HEK293 (cell line): Measurements from ENCODE around the gene ZBED4.

Source experiments
- CTCF ChIP-seq: fragments of 450-650 bp; formaldehyde crosslinking; IDR thresholded peaks from 2 replicates; pipeline ENCODE4 v1.5.1; 2016; ENCODE audit warnings: missing biosample characterization, missing genetic modification characterization
- SP7 ChIP-seq: fragments of 450-650 bp; formaldehyde crosslinking; IDR thresholded peaks from 2 replicates; pipeline ENCODE4 v1.5.1; 2016; ENCODE audit warnings: missing biosample characterization, missing genetic modification characterization
- TCF7L2 ChIP-seq: IDR thresholded peaks from 2 replicates; pipeline ENCODE4 v1.6.1; 2011; ENCODE audit warnings: low read depth, mild to moderate bottlenecking, inconsistent platforms, low read length, moderate library complexity, borderline replicate concordance
- ZBTB10 ChIP-seq: fragments of 450-650 bp; formaldehyde crosslinking; IDR thresholded peaks from 2 replicates; pipeline ENCODE4 v1.5.1; 2016; ENCODE audit warnings: missing biosample characterization, missing genetic modification characterization
- ZNF121 ChIP-seq: fragments of 450-650 bp; formaldehyde crosslinking; IDR thresholded peaks from 2 replicates; pipeline ENCODE4 v1.5.1; 2016; ENCODE audit warnings: missing biosample characterization, missing genetic modification characterization
- ZNF266 ChIP-seq: fragments of 450-650 bp; formaldehyde crosslinking; IDR thresholded peaks from 2 replicates; pipeline ENCODE4 v1.5.1; 2016; ENCODE audit warnings: missing biosample characterization, missing genetic modification characterization, low read depth
- ZNF514 ChIP-seq: fragments of 450-650 bp; formaldehyde crosslinking; IDR thresholded peaks from 2 replicates; pipeline ENCODE4 v1.5.1; 2016; ENCODE audit warnings: missing biosample characterization, missing genetic modification characterization
- ZNF768 ChIP-seq: fragments of 450-650 bp; formaldehyde crosslinking; IDR thresholded peaks from 2 replicates; pipeline ENCODE4 v1.5.1; 2018; ENCODE audit warnings: missing biosample characterization, mild to moderate bottlenecking, missing genetic modification characterization
- TF ChIP-seq, protein P1 (sequence below): fragments of 450-650 bp; formaldehyde crosslinking; IDR thresholded peaks from 2 replicates; pipeline ENCODE4 v1.5.1; 2016; ENCODE audit warnings: missing biosample characterization, missing genetic modification characterization

- no peak for TF ChIP-seq SP7 (tag by site-specific recombination)
- no peak for TF ChIP-seq ZNF514
- no peak for TF ChIP-seq CTCF (tag by site-specific recombination)
- no peak for TF ChIP-seq ZNF121 (tag by site-specific recombination)
- TF ChIP-seq TCF7L2 = no peak
- TF ChIP-seq ZNF768 (tag by site-specific recombination) = no peak
- TF ChIP-seq, protein P1, sequence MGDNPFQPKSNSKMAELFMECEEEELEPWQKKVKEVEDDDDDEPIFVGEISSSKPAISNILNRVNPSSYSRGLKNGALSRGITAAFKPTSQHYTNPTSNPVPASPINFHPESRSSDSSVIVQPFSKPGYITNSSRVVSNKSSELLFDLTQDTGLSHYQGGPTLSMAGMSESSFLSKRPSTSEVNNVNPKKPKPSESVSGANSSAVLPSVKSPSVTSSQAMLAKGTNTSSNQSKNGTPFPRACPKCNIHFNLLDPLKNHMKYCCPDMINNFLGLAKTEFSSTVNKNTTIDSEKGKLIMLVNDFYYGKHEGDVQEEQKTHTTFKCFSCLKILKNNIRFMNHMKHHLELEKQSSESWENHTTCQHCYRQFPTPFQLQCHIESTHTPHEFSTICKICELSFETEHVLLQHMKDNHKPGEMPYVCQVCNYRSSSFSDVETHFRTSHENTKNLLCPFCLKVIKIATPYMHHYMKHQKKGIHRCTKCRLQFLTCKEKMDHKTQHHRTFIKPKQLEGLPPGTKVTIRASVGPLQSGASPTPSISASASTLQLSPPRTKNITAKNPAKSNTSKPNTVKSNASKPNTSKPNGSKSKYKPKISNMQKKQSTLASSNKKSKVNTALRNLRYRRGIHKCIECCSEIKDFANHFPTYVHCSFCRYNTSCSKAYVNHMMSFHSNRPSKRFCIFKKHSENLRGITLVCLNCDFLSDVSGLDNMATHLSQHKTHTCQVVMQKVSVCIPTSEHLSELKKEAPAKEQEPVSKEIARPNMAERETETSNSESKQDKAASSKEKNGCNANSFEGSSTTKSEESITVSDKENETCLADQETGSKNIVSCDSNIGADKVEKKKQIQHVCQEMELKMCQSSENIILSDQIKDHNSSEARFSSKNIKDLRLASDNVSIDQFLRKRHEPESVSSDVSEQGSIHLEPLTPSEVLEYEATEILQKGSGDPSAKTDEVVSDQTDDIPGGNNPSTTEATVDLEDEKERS (tag by site-specific recombination) = no peak
- TF ChIP-seq ZBTB10 (tag by site-specific recombination) = no peak
- no peak for TF ChIP-seq ZNF266 (tag by site-specific recombination)
Measured at GRCh38 chr22:49827271-49827852, 26.3 kb upstream of the ZBED4 start.
